NCI-H446 treated with DMSO at 0.1 percent for 48 hours (cell line): ENCODE measurements around the gene PAFAH2.

ENCODE experiments used
- DNase-seq: peaks from one replicate; lab custom pipeline; 2025; lab: John Stamatoyannopoulos, UW

Gene PAFAH2

GRCh38 chr1:26031196-26031595 is 33.3 kb upstream of the PAFAH2 start:
- DNase-seq, result no peak

- no peak for DNase-seq
Observed at GRCh38 chr1:26029864-26030481, 32.1 kb upstream of the PAFAH2 start.

GRCh38 chr1:26029054-26029863 is 31.4 kb upstream of the PAFAH2 start:
- DNase-seq, result no peak

- DNase-seq, result no peak
Observed at GRCh38 chr1:26028490-26028980, 30.7 kb upstream of the PAFAH2 start.

GRCh38 chr1:26027716-26028489 is 30.0 kb upstream of the PAFAH2 start:
- DNase-seq, result peak; percentile 55

GRCh38 chr1:26025517-26025916 is 27.7 kb upstream of the PAFAH2 start:
- DNase-seq, result no peak

- DNase-seq, result no peak
Observed at GRCh38 chr1:26025060-26025459, 27.2 kb upstream of the PAFAH2 start.

- DNase-seq, result no peak
Observed at GRCh38 chr1:26023826-26024225, 26.0 kb upstream of the PAFAH2 start.

- no peak for DNase-seq
Observed at GRCh38 chr1:26023009-26023408, 25.1 kb upstream of the PAFAH2 start.

GRCh38 chr1:26022404-26022779 is 24.5 kb upstream of the PAFAH2 start:
- no peak for DNase-seq

- DNase-seq, result peak; percentile 41
Observed at GRCh38 chr1:26021647-26022403, 24.0 kb upstream of the PAFAH2 start, which contains the start of gene EXTL1. Gene EXTL1 (plus strand): TSS chr1:26021775. CDS start chr1:26022647, 872 bp downstream.

GRCh38 chr1:26020941-26021646 is 23.2 kb upstream of the PAFAH2 start:
- DNase-seq, result no peak

- no peak for DNase-seq
Observed at GRCh38 chr1:26020330-26020768, 22.5 kb upstream of the PAFAH2 start.

- DNase-seq, result no peak
Observed at GRCh38 chr1:26019641-26020315, 21.9 kb upstream of the PAFAH2 start.

GRCh38 chr1:26017606-26018005 is 19.7 kb upstream of the PAFAH2 start:
- DNase-seq, result no peak

- no peak for DNase-seq
Observed at GRCh38 chr1:26016953-26017545, 19.2 kb upstream of the PAFAH2 start.

- peak; percentile 42 for DNase-seq
Observed at GRCh38 chr1:26016258-26016952, 18.5 kb upstream of the PAFAH2 start.

- no peak for DNase-seq
Observed at GRCh38 chr1:26015358-26015757, 17.5 kb upstream of the PAFAH2 start.

GRCh38 chr1:26014179-26014578 is 16.3 kb upstream of the PAFAH2 start:
- no peak for DNase-seq

- DNase-seq, result no peak
Observed at GRCh38 chr1:26012864-26013263, 15.0 kb upstream of the PAFAH2 start.
